Activated CD4-positive, alpha-beta T cell treated with anti-CD3 and anti-CD28 coated beads, Interleukin-2, Interleukin-4, amounts not matched to agents 100 ng/mL and 50 ng/mL, durations not matched to agents 16 hours and 8 hours (primary cell): ENCODE measurements around the gene KAZN.

Source experiments
- DNase-seq: peaks from one replicate; pipeline ENCODE4 v3.0.0-alpha.2; 2020; ENCODE audit warnings: low spot score

The KAZN gene

DNA sequence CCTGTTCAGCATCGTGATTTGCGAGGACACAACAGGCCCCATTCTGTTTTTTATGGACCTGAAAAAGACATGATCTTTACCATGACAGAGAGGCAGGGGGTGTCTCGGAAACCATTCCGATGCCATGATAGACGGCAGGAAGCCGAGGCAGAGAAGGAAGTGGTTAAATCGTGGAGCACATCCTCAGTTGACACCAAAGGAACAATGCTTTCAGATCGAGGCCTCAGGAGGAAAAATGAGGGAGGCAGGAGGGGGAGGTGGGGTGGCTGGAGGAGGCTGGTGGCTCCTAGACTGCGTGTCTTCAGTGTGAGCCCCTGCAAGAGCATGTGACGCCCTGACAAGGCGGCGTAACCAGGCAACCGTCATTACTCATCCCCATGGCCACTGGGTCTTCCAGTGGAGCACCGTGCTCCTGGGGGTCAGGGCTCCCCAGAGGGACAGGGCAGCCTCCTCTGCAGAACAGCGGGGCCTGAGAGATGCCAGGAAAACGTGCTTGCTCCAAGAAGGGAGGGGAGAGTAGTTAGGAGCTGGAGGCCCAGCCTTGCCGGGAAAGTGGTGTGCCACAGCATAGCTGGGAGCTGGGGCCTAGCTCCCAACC is 382.2 kb downstream of the KAZN start:
- DNase-seq: no peak

DNA sequence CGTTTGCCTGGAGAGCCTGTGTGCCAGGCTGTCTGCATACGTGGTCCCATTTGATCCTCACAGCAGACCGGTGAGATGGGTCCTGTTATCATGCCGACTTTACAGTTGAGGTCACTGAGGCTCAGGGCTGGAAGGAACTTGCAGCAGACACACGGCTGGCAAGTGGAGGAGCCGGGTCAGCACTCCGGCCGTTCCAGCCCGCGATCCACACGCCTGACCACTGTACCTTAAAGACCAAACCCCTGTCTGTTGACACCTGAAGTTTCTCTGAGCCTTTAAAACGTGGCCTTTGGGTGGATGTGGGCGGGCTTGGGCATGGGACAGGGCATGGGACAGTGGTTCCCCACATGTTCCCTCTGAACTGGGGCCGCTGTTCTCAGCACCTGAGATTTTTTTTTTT is 383.5 kb downstream of the KAZN start:
- DNase-seq: no peak

DNA sequence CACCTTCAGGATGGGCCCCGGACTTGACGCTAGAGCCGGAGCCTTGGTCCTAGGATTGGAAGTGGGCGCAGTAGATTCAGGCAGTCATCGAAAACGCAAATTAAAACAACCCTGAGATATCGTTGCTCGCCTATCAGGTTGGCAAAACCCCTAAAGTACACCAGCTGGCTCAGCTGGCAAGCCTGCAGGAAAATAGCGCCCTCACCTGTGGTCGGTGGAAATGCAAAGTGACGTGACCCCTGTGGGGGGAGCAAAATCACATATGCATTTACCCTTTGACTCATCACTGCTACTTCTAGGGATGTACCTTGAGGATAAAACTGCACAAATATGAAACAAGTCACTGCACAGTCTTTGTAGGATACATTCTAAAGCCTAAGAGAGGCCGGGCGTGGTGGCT is 384.8 kb downstream of the KAZN start:
- DNase-seq: no peak

DNA sequence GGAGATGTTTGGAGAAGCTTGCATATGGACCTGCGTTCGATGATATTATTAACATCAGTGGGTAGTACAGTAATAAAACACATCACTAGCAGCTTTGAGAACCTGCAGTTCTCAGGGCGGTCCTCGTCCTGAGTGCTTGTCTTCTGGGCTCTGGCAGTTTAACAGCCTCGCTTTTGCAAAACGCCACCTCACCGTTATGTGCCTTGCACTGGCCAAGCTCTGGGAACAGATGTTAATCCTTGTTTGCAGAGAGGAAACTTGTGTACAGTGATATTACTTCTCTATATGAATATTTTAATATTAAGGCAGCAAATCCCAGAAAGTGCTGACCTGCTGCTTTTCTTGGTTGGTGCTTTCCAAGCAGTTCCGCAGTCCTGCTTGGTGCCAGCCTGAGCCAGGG is 387.7 kb downstream of the KAZN start:
- no peak for DNase-seq

DNA sequence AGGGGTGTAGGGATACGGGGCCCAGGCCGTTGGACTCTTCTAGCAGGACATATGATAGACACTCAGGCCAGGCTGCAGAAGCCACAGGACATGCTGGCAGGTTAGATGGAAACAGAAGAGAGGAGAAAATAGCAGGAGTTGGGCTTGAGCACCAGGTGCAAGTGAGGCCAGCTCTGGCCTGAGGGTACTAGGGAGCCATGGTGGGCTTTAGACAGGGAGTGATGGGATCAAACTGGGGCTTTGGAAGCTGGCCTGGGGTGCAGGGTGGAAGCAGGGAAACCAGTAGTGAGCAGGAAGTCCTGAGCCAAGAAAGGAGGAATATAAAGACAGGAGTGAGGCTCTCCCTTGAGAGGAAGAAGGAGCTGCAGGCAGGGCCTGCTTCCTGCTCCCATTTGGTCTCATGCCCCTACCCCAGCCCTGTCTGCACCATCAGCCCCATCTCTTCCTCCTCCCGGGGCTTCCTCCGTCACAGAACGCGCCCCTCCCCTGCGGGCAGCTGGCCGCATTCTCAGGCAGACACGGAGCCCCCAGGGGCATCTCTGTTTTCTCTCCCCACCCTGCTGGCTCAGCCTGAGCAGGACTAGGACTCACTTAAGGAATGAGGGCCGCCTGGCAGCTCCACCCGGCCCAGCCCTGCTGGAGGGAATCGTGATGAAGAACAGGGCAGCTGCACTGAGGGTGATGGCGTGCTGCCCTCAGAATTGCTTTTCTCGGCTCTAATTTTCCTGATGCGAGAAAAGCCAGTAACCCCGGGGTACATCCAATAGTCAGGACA is 389.5 kb downstream of the KAZN start:
- no peak for DNase-seq

DNA sequence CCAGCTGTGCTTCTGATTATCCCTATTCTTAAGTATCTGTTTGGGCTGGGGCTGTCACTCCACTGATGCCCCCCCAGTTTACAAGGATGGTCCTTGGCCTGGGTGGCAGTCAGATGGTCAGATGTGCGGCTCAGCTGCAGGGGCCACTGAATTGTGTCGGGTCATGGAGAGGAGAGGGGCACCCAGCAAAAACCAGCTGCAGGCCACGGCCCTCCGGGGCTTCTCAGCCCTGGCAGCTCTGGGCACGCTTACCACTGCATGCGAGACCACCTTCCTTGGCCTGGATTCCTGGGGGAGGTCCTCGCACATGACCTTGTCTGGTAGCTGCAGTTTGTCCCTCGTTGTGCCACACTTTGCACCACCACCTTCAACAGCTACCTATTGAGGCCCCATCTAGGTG is 390.2 kb downstream of the KAZN start:
- DNase-seq: no peak

DNA sequence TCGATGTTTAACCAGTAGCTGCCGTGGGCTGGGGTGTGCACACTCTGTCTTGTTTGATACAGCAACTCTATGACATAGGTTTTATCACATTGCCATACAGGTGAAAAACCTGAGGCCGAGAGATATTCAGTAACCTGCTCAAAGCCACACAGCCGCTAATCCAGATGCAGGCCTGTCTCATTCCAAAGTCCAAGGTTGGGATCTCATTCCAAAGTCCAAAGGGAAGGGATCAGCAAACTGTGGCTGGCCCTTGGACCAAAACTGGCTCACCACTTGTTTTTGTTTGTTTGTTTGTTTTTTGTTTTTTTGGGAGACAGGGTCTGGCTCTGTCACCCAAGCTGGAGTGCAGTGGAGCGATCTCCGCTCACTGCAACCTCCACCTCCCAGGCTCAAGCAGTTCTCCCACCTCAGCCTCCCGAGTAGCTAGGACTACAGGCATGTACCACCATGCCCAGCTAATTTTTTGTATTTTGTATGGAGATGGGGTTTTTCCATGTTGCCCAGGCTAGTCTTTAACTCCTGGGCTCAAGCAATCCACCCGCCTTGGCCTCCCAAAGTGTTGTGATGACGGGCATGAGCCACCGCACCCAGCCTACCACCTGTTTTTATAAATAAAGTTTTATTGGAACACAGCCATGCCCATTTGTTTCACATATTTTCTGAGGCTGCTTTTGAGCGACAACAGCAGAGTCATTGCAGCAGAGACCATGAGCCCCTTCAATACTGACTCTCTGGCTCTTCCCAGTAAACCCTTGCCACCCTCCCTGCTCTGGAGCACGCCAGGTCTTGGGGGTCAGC is 391.6 kb downstream of the KAZN start:
- DNase-seq: no peak

DNA sequence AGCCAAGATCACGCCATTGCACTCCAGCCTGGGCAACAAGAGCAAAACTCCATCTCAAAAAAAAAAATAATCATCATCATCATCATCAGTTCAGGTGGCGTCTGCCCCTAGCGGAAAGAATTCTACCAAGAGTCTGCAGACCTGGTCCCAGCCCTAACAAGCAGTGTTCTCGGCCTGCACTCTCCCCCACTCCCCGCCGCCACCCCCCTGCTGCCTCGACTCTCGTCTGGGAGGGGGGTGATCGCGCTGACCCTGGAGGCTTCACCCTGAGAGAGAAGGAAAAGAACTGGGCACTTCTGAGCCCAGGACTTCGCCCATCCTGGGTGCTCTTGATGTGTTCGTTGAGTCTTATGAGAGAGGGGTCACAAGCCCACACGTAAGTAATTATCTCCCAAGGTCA is 394.9 kb downstream of the KAZN start:
- no peak for DNase-seq

DNA sequence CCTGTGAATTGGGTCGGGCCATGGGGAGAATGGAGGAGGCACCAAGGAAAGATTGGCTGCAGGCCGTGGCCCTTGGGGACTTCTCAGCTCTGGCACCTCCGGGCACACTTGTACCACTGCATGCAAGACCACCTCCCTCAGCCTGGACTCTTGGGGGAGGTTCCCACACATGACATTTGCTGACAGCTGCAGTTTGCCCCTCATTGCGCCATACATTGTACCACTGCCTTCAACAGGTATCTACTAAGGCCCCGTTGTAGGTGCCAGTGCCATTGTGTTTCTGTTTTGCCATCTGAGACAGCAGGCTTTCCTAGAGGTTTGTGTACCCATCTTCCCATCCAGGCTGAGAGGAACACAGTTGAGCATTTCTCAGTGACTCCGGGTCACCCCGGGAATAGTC is 395.7 kb downstream of the KAZN start:
- no peak for DNase-seq

DNA sequence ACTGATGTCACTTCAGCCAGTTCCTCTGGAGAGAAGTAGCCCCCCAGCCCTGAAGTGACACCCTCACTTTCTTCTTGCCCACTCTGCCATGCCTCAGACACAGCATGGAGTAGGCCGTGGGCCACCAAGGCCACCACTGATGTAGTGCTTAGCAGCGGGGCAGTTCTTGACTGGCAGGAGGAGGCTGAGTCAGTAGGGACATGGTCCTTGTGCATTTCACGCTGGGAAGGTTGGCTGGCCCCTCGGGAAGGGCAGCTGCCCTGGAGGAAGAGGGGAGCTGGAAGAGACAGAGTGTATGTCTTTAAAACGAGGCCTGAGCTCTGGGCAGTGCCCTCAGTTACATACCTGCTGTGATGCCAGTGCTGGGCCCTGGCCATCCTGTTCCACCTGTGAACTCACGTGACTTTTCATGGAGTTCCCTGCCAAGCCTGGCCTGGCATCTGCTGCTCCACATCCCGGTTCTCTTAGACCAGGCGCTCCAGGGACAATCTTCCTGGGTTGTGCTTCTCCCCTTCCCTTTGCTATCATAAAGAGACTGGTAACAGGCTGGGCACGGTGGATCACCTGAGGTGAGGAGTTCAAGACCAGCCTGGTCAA is 396.5 kb downstream of the KAZN start:
- no peak for DNase-seq

DNA sequence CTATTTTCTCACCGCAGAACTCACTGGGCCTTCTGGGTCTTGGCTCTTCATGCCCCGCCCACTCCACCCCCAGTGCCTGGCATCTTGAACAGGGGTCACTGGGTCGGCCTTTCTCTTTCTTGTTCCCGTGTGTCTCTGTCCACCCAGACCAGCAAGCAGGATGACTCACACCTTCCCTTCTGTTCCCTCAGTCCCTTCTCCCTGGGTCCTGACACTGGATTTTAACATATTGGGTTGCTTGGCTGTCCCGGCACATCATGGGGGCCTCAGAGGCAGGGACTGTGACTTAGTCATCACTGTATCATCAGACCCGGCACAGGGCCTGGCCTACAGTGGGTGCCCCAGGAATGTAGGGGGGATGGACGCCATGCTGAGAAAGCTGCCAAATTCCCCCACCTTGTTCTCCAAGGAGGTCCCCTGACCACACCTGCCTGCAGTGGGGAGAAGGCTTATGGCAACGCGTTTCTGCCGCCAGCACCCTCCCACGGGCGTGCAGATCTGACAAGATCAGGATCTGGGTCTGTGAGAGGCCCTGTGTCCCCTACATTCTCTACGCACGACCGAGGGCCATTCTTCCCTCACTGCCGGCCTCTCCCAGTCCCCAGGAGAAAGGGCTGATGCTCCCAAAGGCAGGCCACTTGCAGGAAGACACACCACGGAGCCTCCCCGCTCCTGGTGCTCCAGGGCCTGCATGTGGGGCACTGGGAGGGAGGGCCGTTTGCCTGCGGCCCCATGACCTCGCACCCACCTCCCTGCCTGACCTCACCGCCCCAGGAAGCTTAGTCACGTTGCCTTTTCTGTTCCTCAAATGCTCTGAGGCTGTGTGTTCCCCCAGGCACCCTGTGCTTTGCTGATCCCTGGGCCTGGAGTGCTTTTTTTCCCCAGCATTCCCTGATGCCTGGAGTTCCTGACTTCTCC is 397.9 kb downstream of the KAZN start:
- no peak for DNase-seq

DNA sequence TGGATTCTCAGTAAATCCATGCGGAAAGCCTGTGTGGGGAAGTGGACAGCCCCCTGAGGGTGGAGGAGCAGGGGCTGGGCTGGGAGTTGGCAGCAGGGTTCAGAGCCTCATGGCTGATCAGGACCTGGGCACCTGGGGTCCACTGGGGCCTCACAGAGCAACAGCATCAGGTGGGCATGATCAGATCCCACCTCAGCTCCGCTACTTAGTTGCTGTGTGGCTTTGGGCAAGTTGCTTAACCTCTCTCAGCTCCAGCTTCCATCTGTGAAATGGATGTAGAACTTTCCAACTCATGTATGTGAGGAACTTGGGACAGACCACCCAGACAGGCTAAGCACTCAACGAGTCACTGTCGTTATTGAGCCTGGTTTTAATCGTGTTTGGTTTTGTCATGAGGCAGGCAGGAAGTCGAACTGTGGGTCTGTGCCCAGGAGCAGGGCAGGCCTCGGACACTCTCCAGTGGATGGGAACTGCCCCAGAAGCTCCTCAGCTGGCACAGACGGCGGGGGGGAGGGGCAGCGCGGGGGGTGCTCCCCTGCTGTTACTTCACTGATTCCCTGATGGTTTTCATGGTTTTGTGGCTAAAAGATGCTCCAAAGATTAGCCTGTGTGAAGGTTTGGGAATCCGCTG is 399.3 kb downstream of the KAZN start:
- DNase-seq: no peak

DNA sequence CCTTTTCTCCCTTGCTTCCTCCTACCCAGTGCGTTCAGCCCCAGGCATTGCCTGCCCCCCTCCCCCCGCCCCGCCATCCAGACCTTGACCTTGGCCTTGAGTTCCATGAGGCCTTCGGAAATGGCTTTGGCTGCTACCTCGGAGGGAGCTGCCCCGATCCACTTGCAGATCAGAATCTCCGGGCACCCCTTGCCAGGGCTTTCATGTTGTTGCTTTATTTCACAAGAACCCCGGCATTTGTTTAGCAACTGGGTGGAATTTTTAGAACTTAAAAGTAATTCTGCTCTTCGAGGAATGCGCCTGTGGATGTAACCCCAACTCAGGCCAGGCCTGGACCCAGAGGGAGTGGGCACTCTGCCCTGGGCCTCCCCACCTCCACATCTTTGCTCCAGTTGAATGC is 401.0 kb downstream of the KAZN start:
- DNase-seq: no peak

DNA sequence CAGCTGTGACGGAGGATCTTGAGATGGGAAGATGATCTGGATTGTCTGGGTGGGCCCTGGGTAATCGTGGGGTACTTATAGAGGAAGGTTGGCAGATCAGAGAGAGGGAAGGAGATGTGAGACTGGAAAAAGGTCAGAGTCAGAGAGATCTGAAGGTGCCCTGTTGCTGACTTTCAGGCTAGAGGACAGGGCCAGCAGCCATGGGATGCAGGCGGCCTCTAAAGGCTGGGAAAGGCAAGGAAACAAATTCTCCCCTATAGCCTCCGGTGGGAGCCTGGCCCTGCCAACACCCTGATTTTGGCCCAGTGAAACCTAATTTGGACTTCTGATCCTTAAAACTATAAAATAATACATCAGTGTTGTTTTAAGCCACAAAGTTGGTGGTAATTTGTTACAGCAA is 401.5 kb downstream of the KAZN start:
- no peak for DNase-seq

DNA sequence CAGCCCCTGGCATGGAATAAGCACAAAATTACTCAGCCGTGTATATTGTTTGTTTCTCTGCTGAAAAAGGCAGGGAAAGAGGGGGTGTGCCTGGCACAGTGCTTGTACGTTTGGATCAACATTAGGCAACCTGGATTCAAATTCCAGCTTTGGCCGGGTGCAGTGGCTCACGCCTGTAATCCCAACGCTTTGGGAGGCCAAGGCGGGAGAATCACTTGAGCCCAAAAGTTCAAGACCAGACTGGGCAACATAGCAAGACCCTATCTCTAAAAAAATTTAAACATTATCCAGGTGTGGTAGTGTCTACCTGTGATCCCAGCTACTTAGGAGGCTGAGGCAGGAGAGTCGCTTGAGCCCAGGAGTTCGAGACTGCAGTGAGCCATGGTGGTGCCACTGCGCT is 402.2 kb downstream of the KAZN start:
- no peak for DNase-seq

DNA sequence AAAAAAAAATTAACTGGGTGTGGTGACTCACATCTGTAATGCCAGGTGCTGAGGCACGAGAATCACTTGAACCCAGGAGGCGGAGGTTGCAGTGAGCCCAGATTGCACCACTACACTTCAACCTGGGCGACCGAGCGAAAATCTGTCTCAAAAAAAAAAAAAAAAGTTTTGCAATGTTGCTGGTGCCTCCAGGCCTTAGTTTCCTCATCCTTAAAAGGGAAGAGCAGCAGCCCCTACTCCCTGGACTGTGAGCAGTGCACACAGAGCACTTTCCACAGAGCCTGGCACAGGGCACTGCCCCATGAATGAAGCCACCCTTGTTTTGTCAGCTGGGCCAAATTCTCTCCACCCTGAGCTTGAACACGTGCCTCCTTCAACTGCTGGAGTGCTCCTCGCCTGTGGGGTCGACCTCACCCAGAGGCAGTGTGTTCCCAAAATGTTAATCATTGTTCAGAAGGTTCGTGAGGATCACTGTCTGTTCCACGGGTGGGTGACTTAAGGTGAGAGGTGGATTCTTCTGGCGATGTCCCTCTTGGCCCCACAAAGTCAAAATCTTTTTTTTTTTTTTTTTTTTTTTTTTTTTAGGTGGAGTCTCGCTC is 402.9 kb downstream of the KAZN start:
- DNase-seq: no peak

DNA sequence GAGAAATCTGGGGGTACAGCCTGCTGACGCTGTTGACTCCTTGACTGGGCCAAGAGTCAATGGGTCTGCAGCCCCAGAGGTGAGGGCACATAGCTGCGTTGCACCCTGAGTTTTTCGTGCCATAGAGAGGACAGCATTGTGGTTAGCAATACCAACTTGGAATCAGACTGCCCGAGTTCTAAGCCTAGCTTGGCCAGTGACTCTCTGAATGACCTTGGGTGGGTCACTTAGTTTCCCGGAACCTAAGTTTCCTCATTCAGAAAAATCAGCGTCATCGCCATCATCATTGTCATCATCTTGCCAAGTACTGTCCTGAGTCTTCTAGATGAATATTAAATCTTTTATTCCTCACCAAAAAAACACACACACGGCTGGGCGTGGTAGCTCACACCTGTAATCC is 403.8 kb downstream of the KAZN start:
- DNase-seq: no peak

DNA sequence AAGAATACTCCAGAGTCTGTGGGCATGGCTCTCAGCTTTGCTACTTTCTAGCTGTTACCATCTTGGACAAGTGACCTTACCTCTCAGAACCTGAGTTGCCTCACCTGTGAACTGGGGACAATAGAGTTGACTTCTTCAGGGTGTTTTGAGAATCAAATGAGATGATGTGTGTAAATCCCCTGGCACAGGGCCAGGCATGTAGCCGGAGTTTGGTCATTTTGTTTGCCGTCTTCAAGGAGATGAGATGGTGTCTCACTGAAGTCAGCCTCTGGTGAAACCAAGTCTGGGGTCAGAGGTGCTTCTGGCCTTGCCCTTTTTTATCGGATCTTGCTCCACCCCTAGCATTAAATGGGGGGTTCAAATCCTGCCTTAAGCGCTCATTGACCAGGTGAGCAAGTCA is 405.9 kb downstream of the KAZN start:
- DNase-seq: no peak

DNA sequence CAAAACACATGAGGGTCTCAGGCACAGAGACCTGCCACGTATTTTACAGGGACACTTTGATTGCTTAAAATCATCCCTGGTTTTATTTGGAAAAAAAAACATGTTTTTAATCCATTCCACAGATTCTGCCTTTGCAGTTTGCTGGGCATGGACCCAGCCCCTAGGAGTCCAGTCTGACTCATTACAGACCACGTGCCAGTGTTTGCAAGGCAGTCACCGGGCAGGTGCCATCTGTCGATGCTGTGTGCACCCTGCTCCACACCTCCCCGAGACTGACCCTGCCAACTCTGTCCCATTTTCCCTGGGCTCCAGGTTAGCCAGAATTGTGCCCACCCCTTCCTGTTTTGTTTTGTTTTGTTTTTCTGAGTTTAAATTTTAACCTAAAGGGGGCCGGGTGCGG is 406.6 kb downstream of the KAZN start:
- no peak for DNase-seq

DNA sequence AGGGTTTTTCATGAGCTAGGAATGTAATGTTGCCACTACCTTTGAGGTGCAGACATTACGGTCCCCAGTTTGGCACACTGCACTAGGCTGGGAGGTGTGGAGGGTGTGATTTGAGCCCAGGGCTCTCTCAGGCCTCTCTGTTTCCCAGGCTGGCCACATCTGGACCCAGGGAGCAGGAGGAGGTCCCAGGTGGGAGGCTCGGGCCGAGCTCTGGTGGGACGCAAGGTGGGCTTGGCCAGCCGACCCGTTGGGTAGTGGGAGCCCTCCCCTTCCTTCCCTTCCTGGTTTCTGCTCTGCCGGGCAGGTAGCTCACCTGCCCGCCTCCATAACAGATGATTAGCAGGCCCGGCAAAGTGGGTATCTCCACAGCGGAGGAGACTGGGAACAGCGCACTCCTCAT is 408.9 kb downstream of the KAZN start:
- DNase-seq: no peak

DNA sequence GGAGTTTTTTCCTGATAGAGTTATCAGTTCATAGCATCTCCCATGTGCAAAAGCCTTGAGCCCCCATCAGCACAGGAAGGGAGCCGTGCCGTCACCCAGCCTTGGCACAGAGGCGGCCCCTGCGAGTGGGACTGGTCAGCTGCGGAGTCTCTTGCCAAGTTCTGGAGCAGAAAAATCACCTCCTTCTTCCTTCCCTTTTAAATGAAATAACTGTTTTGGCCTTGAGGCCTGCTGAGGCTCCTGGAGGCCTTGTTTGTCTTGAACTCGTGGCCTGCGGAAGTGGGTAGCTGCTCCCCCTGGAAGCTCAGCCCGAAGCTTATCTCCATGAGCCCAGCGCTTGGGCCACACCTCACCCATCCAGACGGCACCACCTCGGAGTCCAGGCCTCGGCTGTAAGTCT is 409.4 kb downstream of the KAZN start:
- no peak for DNase-seq
